ENCODE results near the gene BDKRB1. TPM values are rescaled to one million over a fixed set of nuclear protein-coding genes. Genes with fewer than 3 reads are reported as not detected.

The BDKRB1 gene
- total RNA-seq, 1 experiment from 2014 or later, result 0.11 TPM

GRCh38 chr14:96249029-96249428, 7.0 kb upstream of the BDKRB1 start:
- DNase-seq (ENCODE audit: low spot score) (no peak), ATAC-seq (no peak)
- ChIA-PET CTCF (no interaction called here), POLR2A (no interaction called here)
- no peak overlapping the region for H3K4me3 Mint-ChIP-seq
- peaks cover 19% of the 10 kb centered on the region for H3K9me3 Mint-ChIP-seq
- H3K27me3 Mint-ChIP-seq (ENCODE audit: low read depth), result no peaks in the 10 kb centered on the region; the same call in 1 of the 2 replicates
- H3K4me1 Mint-ChIP-seq, result peaks cover 21% of the 10 kb centered on the region
- H3K27ac Mint-ChIP-seq, result no peak overlapping the region
- no peaks in the 10 kb centered on the region for H3K36me3 Mint-ChIP-seq
- TF ChIP-seq FOXP4 (CRISPR knock-in tag; IDR thresholded peaks at IDR 0.05) (no peak), ZNF532 (CRISPR knock-in tag; IDR thresholded peaks at IDR 0.05; ENCODE audit: borderline replicate concordance) (no peak), SP1 (CRISPR knock-in tag; conservative IDR thresholded peaks at IDR 0.05) (no peak), ZNF512 (CRISPR knock-in tag; IDR thresholded peaks at IDR 0.05; ENCODE audit: borderline replicate concordance) (no peak), USF1 (CRISPR knock-in tag; IDR thresholded peaks at IDR 0.05) (no peak), MAX (CRISPR knock-in tag; IDR thresholded peaks at IDR 0.05) (no peak), FOXP1 (CRISPR knock-in tag; IDR thresholded peaks at IDR 0.05; ENCODE audit: borderline replicate concordance) (no peak), E2F1 (CRISPR knock-in tag; IDR thresholded peaks at IDR 0.05) (no peak), CTCF (IDR thresholded peaks at IDR 0.05) (no peak), TP53 (CRISPR knock-in tag; IDR thresholded peaks at IDR 0.05) (no peak), ZNF281 (CRISPR knock-in tag; IDR thresholded peaks at IDR 0.05) (no peak), AFF4 (CRISPR knock-in tag; IDR thresholded peaks at IDR 0.05; ENCODE audit: borderline replicate concordance) (no peak), ZNF396 (CRISPR knock-in tag; IDR thresholded peaks at IDR 0.05; ENCODE audit: borderline replicate concordance) (no peak), NFE2L1 (CRISPR knock-in tag; IDR thresholded peaks at IDR 0.05) (no peak), E2F5 (CRISPR knock-in tag; IDR thresholded peaks at IDR 0.05) (no peak), RORB (CRISPR knock-in tag; IDR thresholded peaks at IDR 0.05) (no peak)

All from WTC11 (cell line).